CD14-positive monocyte (primary cell): Measurements from ENCODE around the gene PLEKHM3. TPM values are rescaled to one million over a fixed set of nuclear protein-coding genes. Genes with fewer than 3 reads are reported as not detected.

Source experiments
- DNase-seq, 3 donors: peaks; one replicate each; pipeline ENCODE4 v3.0.0-alpha.2; 2011 to 2022
- H2AFZ ChIP-seq: 2 replicates; pipeline ENCODE4 v1.6.0; 2012; ENCODE audit warnings: mild to moderate bottlenecking, low read depth, low read length, inconsistent platforms; ENCODE audit not compliant: insufficient read depth, poor library complexity, severe bottlenecking
- H3K27ac ChIP-seq, 2 donors: 1 replicate in 1 of 2; 2 replicates in 1 of 2; pipeline ENCODE4 v1.5.1; 2012 to 2013; ENCODE audit warnings: low read length in 2 of 2, control low read depth in 1 of 2, inconsistent platforms in 1 of 2, low read depth in 1 of 2, mild to moderate bottlenecking in 1 of 2
- H3K27me3 ChIP-seq, 2 donors: one replicate each; pipeline versions ENCODE4 v1.6.0 to v1.6.1; 2011 to 2013; ENCODE audit warnings: low read length in 2 of 2; ENCODE audit not compliant: control insufficient read depth in 2 of 2, insufficient read depth in 2 of 2
- H3K36me3 ChIP-seq, 2 donors: replicated peaks in 1 of 2; 1 replicate in 1 of 2; 2 replicates in 1 of 2; pipeline versions ENCODE4 v1.5.1 to v1.6.1; 2012 to 2013; ENCODE audit warnings: low read length in 2 of 2, control low read depth in 1 of 2, inconsistent platforms in 1 of 2, mild to moderate bottlenecking in 1 of 2; ENCODE audit not compliant: insufficient read depth in 2 of 2, control insufficient read depth in 1 of 2
- H3K4me1 ChIP-seq, 2 donors: 1 replicate in 1 of 2; 2 replicates in 1 of 2; pipeline versions ENCODE4 v1.5.1 to v1.6.1; 2012 to 2013; ENCODE audit warnings: low read length in 2 of 2, control low read depth in 1 of 2, inconsistent platforms in 1 of 2, mild to moderate bottlenecking in 1 of 2, moderate library complexity in 1 of 2; ENCODE audit not compliant: insufficient read depth in 2 of 2, control insufficient read depth in 1 of 2
- H3K4me2 ChIP-seq: replicated peaks from 2 replicates; pipeline ENCODE3; 2012; ENCODE audit warnings: low read length, moderate library complexity, mild to moderate bottlenecking; ENCODE audit not compliant: poor library complexity, severe bottlenecking; ENCODE audit errors: extremely low read depth
- H3K4me3 ChIP-seq, 3 experiments: fragments of 200-600 bp in 1 of 3; sonication (generic) in 1 of 3; replicated peaks in 1 of 3; 1 replicate in 2 of 3; 2 replicates in 1 of 3; pipeline ENCODE4 v1.5.1; 2011 to 2013; ENCODE audit warnings: low read length in 3 of 3, mild to moderate bottlenecking in 3 of 3, control low read depth in 2 of 3, low read depth in 2 of 3, inconsistent platforms in 1 of 3, moderate library complexity in 1 of 3
- H3K79me2 ChIP-seq: 2 replicates; pipeline ENCODE4 v1.6.0; 2012; ENCODE audit warnings: mild to moderate bottlenecking, control low read depth, inconsistent platforms, low read length, moderate library complexity; ENCODE audit not compliant: insufficient read depth
- H3K9ac ChIP-seq: 2 replicates; pipeline ENCODE4 v1.6.0; 2017; ENCODE audit warnings: low read length, mild to moderate bottlenecking; ENCODE audit not compliant: insufficient read depth, poor library complexity, severe bottlenecking
- H3K9me3 ChIP-seq, 2 donors: replicated peaks in 1 of 2; 1 replicate in 1 of 2; 2 replicates in 1 of 2; pipeline versions ENCODE4 v1.5.1 to v1.6.1; 2012 to 2013; ENCODE audit warnings: low read length in 2 of 2, control low read depth in 1 of 2; ENCODE audit not compliant: control insufficient read depth in 1 of 2, insufficient read depth in 1 of 2
- H4K20me1 ChIP-seq: 2 replicates; pipeline ENCODE4 v1.6.0; 2012; ENCODE audit warnings: mild to moderate bottlenecking, low read length, control low read depth, moderate library complexity; ENCODE audit not compliant: insufficient read depth
- H3K27ac Mint-ChIP-seq, 7 donors: one replicate each; pipeline ENCODE4 v1.8.0; 2020; ENCODE audit warnings: mild to moderate bottlenecking in 7 of 7, mixed read lengths in 7 of 7, moderate library complexity in 6 of 7, inconsistent platforms in 2 of 7
- H3K27me3 Mint-ChIP-seq, 3 donors: one replicate each; pipeline ENCODE4 v1.8.0; 2021 to 2022; ENCODE audit warnings: low read depth in 3 of 3, mild to moderate bottlenecking in 3 of 3, mixed read lengths in 3 of 3, moderate library complexity in 3 of 3, inconsistent platforms in 1 of 3
- H3K36me3 Mint-ChIP-seq, 2 donors: one replicate each; pipeline ENCODE4 v1.8.0; 2020; ENCODE audit warnings: mixed read lengths in 2 of 2, inconsistent platforms in 1 of 2, mild to moderate bottlenecking in 1 of 2
- H3K4me1 Mint-ChIP-seq: one replicate; pipeline ENCODE4 v1.8.0; 2020; ENCODE audit warnings: mild to moderate bottlenecking, mixed read lengths
- H3K4me3 Mint-ChIP-seq, 2 donors: one replicate each; pipeline ENCODE4 v1.8.0; 2020; ENCODE audit warnings: mild to moderate bottlenecking in 2 of 2, mixed read lengths in 2 of 2, moderate library complexity in 1 of 2
- H3K9me3 Mint-ChIP-seq, 7 donors: one replicate each; pipeline ENCODE4 v1.8.0; 2020 to 2022; ENCODE audit warnings: mixed read lengths in 7 of 7, mild to moderate bottlenecking in 6 of 7, moderate library complexity in 6 of 7, inconsistent platforms in 2 of 7
- WGBS: methylation state at CpG from one replicate; pipeline ENCODE4 v1.1.5; 2013; ENCODE audit warnings: missing lambda C conversion rate; ENCODE audit not compliant: insufficient coverage; 5-methylcytosine and 5-hydroxymethylcytosine counted together
- intact Hi-C, 2 donors: fragments of 100-400 bp; cut with micrococcal nuclease; formaldehyde crosslinking; loops; one replicate each; pipeline versions ENCODE4 v1.15.0 to v1.15.1; 2023
- polyA plus RNA-seq, 3 donors: library from polyadenylated mRNA; depleted of rRNA in 1 of 3; unstranded in 2 of 3; stranded (reverse) in 1 of 3; fragments of 300-500 nt in 2 of 3; fragments of >200 nt in 1 of 3; fragmentation: Illumina TruSeq in 2 of 3; gene quantifications; 1 replicate in 2 of 3; 2 replicates in 1 of 3; pipeline ENCODE4 v1.2.3, GENCODE V29; 2012 to 2021
- TF ChIP-seq, protein P1 (sequence below): fragments of 200-600 bp; IDR thresholded peaks from one replicate; pipeline ENCODE4 v1.8.0; 2022; ENCODE audit warnings: antibody characterized with exemption, mild to moderate bottlenecking

The PLEKHM3 gene
- polyA plus RNA-seq, 3 donors = 3.0 to 8.0 (median 3.0) TPM

DNA sequence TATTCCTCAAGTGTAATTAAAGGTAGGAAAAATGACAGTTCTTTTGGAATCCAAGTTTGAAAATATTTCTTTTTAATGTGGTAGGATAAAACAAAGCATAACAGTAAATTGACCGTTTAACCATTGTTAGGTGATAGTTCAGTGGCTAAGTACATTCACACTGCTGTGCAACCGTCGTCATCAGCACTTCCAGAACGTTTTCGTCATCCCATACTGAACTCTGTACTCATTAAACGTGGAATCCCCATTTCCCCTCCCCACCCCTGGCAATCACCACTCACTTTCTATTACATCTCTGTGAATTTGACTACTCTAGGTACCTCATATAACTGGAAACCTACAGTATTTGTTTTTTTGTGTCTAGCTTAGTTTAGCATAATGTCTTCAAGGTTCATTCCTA, 222.7 kb downstream of the PLEKHM3 start:
- no peak overlapping the region for H3K27ac ChIP-seq
- no peak overlapping the region for H3K4me2 ChIP-seq
- no peak overlapping the region for H3K9ac ChIP-seq
- no peaks in the 10 kb centered on the region for H3K9me3 ChIP-seq
- H2AFZ ChIP-seq = no peak overlapping the region
- Mint-ChIP-seq H3K27me3 (peaks cover 0 to 3% (median 2%) of the 10 kb centered on the region in 3 donors), H3K9me3 (no peaks in the 10 kb centered on the region), H3K36me3 (no peaks in the 10 kb centered on the region), H3K4me1 (peaks cover 11% of the 10 kb centered on the region), H3K4me3 (no peak overlapping the region), H3K27ac (no peak overlapping the region)
- intact Hi-C loops = no loop called here
- no peaks in the 10 kb centered on the region for H3K36me3 ChIP-seq
- H4K20me1 ChIP-seq = no peaks in the 10 kb centered on the region
- no peaks in the 10 kb centered on the region for H3K4me1 ChIP-seq
- no peak for DNase-seq
- no peak overlapping the region for H3K4me3 ChIP-seq
- TF ChIP-seq, protein P1, sequence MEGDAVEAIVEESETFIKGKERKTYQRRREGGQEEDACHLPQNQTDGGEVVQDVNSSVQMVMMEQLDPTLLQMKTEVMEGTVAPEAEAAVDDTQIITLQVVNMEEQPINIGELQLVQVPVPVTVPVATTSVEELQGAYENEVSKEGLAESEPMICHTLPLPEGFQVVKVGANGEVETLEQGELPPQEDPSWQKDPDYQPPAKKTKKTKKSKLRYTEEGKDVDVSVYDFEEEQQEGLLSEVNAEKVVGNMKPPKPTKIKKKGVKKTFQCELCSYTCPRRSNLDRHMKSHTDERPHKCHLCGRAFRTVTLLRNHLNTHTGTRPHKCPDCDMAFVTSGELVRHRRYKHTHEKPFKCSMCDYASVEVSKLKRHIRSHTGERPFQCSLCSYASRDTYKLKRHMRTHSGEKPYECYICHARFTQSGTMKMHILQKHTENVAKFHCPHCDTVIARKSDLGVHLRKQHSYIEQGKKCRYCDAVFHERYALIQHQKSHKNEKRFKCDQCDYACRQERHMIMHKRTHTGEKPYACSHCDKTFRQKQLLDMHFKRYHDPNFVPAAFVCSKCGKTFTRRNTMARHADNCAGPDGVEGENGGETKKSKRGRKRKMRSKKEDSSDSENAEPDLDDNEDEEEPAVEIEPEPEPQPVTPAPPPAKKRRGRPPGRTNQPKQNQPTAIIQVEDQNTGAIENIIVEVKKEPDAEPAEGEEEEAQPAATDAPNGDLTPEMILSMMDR = no peak
- H3K27me3 ChIP-seq = no peaks in the 10 kb centered on the region
- H3K79me2 ChIP-seq = no peaks in the 10 kb centered on the region
- WGBS = 80% methylated on average over 3 of the region's 6 CpGs

DNA sequence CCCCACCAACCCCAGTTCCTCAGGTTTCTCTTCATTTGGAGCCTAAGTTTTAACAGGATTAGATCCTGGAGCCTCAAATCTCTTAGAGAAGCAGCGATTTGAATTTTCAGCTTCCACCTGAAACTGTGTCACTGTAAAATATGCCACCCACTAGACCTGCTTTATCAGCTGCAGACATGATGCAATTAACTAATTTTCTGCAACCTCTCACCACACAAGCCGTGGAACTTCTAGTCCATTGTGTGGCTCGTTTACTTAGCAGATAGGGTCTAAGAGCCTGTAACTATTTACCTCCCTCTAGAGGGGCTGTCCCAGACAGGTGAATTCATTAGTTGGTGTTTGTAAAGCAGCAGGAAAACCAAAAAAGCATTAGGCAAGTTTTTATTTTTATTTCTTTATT, 224.1 kb downstream of the PLEKHM3 start:
- H3K79me2 ChIP-seq = no peaks in the 10 kb centered on the region
- no peak overlapping the region for H3K27ac ChIP-seq
- DNase-seq = no peak
- intact Hi-C loops = no loop called here
- WGBS = 0% methylated on average over 1 of the region's 3 CpGs
- H3K4me3 ChIP-seq = no peak overlapping the region
- H3K27me3 ChIP-seq = no peaks in the 10 kb centered on the region
- H3K4me2 ChIP-seq = no peak overlapping the region
- Mint-ChIP-seq H3K4me1 (peaks cover 11% of the 10 kb centered on the region), H3K27ac (no peak overlapping the region), H3K27me3 (peaks cover 0 to 3% (median 2%) of the 10 kb centered on the region in 3 donors), H3K9me3 (no peaks in the 10 kb centered on the region), H3K36me3 (no peaks in the 10 kb centered on the region), H3K4me3 (no peak overlapping the region)
- H2AFZ ChIP-seq = no peak overlapping the region
- no peaks in the 10 kb centered on the region for H3K36me3 ChIP-seq
- no peaks in the 10 kb centered on the region for H3K4me1 ChIP-seq
- H3K9ac ChIP-seq = no peak overlapping the region
- no peaks in the 10 kb centered on the region for H4K20me1 ChIP-seq
- TF ChIP-seq, protein P1 = no peak
- no peaks in the 10 kb centered on the region for H3K9me3 ChIP-seq
